IMR-90 (cell line): ENCODE measurements around the gene EGLN3. TPM values are rescaled to one million over a fixed set of nuclear protein-coding genes. Genes with fewer than 3 reads are reported as not detected.

Experiments used
- ATAC-seq: fragments of 200-7000 bp; cut with Tn5 transposase; 2 replicates; pipeline ENCODE4 v1.9.1; 2020; ENCODE audit warnings: low read depth, mild to moderate bottlenecking, moderate library complexity
- BruUV-seq: library from RNA; stranded (reverse); fragments of 400-500 nt; replicated peaks from 2 replicates; lab custom pipeline; 2021; lab: Mats Ljungman, UMichigan
- CTCF ChIA-PET: fragments of 300-600 bp; formaldehyde crosslinking; extraction: SDS; loops from one replicate; lab custom pipeline; 2021; ENCODE audit warnings: antibody characterized with exemption; lab: Yijun Ruan, JAX
- POLR2A ChIA-PET: fragments of 300-600 bp; sonication (Branson Sonifier 250); formaldehyde crosslinking; loops from one replicate; lab custom pipeline; 2022; ENCODE audit warnings: antibody characterized with exemption; ENCODE audit not compliant: unreplicated experiment; lab: Charles Lee
- DNase-seq: peaks from one replicate; pipeline ENCODE4 v3.0.0; 2013
- H2AFZ ChIP-seq: replicated peaks from 2 replicates; pipeline ENCODE3; 2013; ENCODE audit warnings: low read length, mild to moderate bottlenecking; ENCODE audit not compliant: poor library complexity
- H2AK5ac ChIP-seq: 2 replicates; pipeline ENCODE4 v1.6.1; 2013; ENCODE audit warnings: low read depth, low read length, inconsistent platforms
- H2AK9ac ChIP-seq: replicated peaks from 2 replicates; pipeline ENCODE3; 2013; ENCODE audit warnings: mild to moderate bottlenecking, low read depth, low read length, moderate library complexity; ENCODE audit not compliant: poor library complexity
- H2BK120ac ChIP-seq: 2 replicates; pipeline ENCODE4 v1.6.1; 2013; ENCODE audit warnings: low read depth, low read length, inconsistent platforms
- H2BK15ac ChIP-seq: 3 replicates; pipeline ENCODE4 v1.6.1; 2013; ENCODE audit warnings: low read depth, low read length, inconsistent platforms
- H2BK20ac ChIP-seq: 2 replicates; pipeline ENCODE4 v1.6.1; 2013; ENCODE audit warnings: low read depth, mild to moderate bottlenecking, inconsistent platforms, low read length, moderate library complexity
- H2BK5ac ChIP-seq: 2 replicates; pipeline ENCODE4 v1.6.1; 2013; ENCODE audit warnings: mild to moderate bottlenecking, low read depth, low read length, inconsistent platforms; ENCODE audit not compliant: poor library complexity, severe bottlenecking
- H3K14ac ChIP-seq: replicated peaks from 2 replicates; pipeline ENCODE4 v1.6.1; 2013; ENCODE audit warnings: low read depth, low read length, inconsistent platforms
- H3K18ac ChIP-seq: 2 replicates; pipeline ENCODE4 v1.6.1; 2013; ENCODE audit warnings: low read depth, low read length, control low read depth
- H3K23ac ChIP-seq: 2 replicates; pipeline ENCODE4 v1.6.1; 2013; ENCODE audit warnings: low read depth, low read length, inconsistent platforms
- H3K27ac ChIP-seq: 2 replicates; pipeline ENCODE4 v1.5.1; 2013; ENCODE audit warnings: mild to moderate bottlenecking, control low read depth, low read length; ENCODE audit not compliant: insufficient read depth
- H3K27me3 ChIP-seq: 2 replicates; pipeline ENCODE4 v1.6.1; 2013; ENCODE audit warnings: low read length; ENCODE audit not compliant: control insufficient read depth, insufficient read depth
- H3K36me3 ChIP-seq: 2 replicates; pipeline ENCODE4 v1.6.1; 2013; ENCODE audit warnings: low read length, mixed read lengths; ENCODE audit not compliant: control insufficient read depth, insufficient read depth
- H3K4ac ChIP-seq: 2 replicates; pipeline ENCODE4 v1.6.1; 2013; ENCODE audit warnings: low read depth, low read length, inconsistent platforms
- H3K4me1 ChIP-seq: 2 replicates; pipeline ENCODE4 v1.6.1; 2013; ENCODE audit warnings: low read length, mixed read lengths; ENCODE audit not compliant: control insufficient read depth, insufficient read depth
- H3K4me2 ChIP-seq: 2 replicates; pipeline ENCODE4 v1.6.1; 2013; ENCODE audit warnings: low read depth, mild to moderate bottlenecking, control low read depth, low read length, moderate library complexity
- H3K4me3 ChIP-seq: 2 replicates; pipeline ENCODE4 v1.5.1; 2013; ENCODE audit warnings: low read depth, mild to moderate bottlenecking, control low read depth, low read length, moderate library complexity; ENCODE audit not compliant: insufficient read depth
- H3K56ac ChIP-seq: 2 replicates; pipeline ENCODE4 v1.6.1; 2013; ENCODE audit warnings: low read length, inconsistent platforms; ENCODE audit not compliant: insufficient read depth; ENCODE audit errors: extremely low read depth
- H3K79me1 ChIP-seq, 2 experiments: 2 replicates each; pipeline ENCODE4 v1.6.1; 2013; ENCODE audit warnings: low read length in 2 of 2, inconsistent platforms in 1 of 2, low read depth in 1 of 2
- H3K9ac ChIP-seq: 2 replicates; pipeline ENCODE4 v1.6.1; 2013; ENCODE audit warnings: low read depth, low read length, control low read depth
- H3K9me1 ChIP-seq: 2 replicates; pipeline ENCODE4 v1.6.1; 2013; ENCODE audit warnings: low read length, inconsistent platforms; ENCODE audit not compliant: insufficient read depth
- H3K9me3 ChIP-seq: 2 replicates; pipeline ENCODE4 v1.6.1; 2013; ENCODE audit warnings: low read length; ENCODE audit not compliant: control insufficient read depth, insufficient read depth
- H4K20me1 ChIP-seq: 2 replicates; pipeline ENCODE4 v1.6.1; 2013; ENCODE audit warnings: low read length, inconsistent platforms; ENCODE audit not compliant: insufficient read depth
- H4K5ac ChIP-seq: 2 replicates; pipeline ENCODE4 v1.6.1; 2013; ENCODE audit warnings: mild to moderate bottlenecking, low read depth, low read length, control low read depth
- H4K8ac ChIP-seq, 2 experiments: 2 replicates each; pipeline ENCODE4 v1.6.1; 2013; ENCODE audit warnings: low read depth in 2 of 2, low read length in 2 of 2, control low read depth in 1 of 2, inconsistent platforms in 1 of 2
- H4K91ac ChIP-seq: 2 replicates; pipeline ENCODE4 v1.6.1; 2013; ENCODE audit warnings: low read depth, low read length, inconsistent platforms; ENCODE audit not compliant: insufficient read depth
- BHLHE40 ChIP-seq: fragments of 150-350 bp; IDR thresholded peaks from 2 replicates; pipeline ENCODE4 v1.6.1; 2016; ENCODE audit warnings: mild to moderate bottlenecking, low read depth, low read length
- CEBPB ChIP-seq: IDR thresholded peaks from 2 replicates; pipeline ENCODE4 v1.6.1; 2012; ENCODE audit warnings: low read depth, low read length, improper control_type of control experiment
- CHD1 ChIP-seq: IDR thresholded peaks from 2 replicates; pipeline ENCODE4 v1.6.1; 2012; ENCODE audit warnings: low read depth, low read length, improper control_type of control experiment
- CTCF ChIP-seq: conservative IDR thresholded peaks from 2 replicates; pipeline ENCODE4 v1.5.1; 2012; ENCODE audit warnings: mild to moderate bottlenecking, low read depth, low read length, improper control_type of control experiment
- FOS ChIP-seq: fragments of 150-350 bp; IDR thresholded peaks from 2 replicates; pipeline ENCODE4 v1.6.1; 2016; ENCODE audit warnings: low read depth, low read length
- MAFK ChIP-seq: IDR thresholded peaks from 2 replicates; pipeline ENCODE4 v1.6.1; 2012; ENCODE audit warnings: low read depth, low read length, improper control_type of control experiment
- MAZ ChIP-seq: IDR thresholded peaks from 2 replicates; pipeline ENCODE4 v1.6.1; 2012; ENCODE audit warnings: low read depth, mild to moderate bottlenecking, low read length, improper control_type of control experiment, moderate library complexity, borderline replicate concordance
- MXI1 ChIP-seq: IDR thresholded peaks from 2 replicates; pipeline ENCODE4 v1.6.1; 2012; ENCODE audit warnings: low read depth, mild to moderate bottlenecking, low read length, moderate library complexity, borderline replicate concordance
- NFE2L2 ChIP-seq: fragments of 150-350 bp; IDR thresholded peaks from 2 replicates; pipeline ENCODE4 v1.6.1; 2016; ENCODE audit warnings: low read depth, mild to moderate bottlenecking, low read length
- POLR2A ChIP-seq: IDR thresholded peaks from 2 replicates; pipeline ENCODE4 v1.6.1; 2012; ENCODE audit warnings: mild to moderate bottlenecking, low read depth, low read length
- RAD21 ChIP-seq: IDR thresholded peaks from 2 replicates; pipeline ENCODE4 v1.6.1; 2012; ENCODE audit warnings: low read length, improper control_type of control experiment
- RCOR1 ChIP-seq: IDR thresholded peaks from 2 replicates; pipeline ENCODE4 v1.6.1; 2012; ENCODE audit warnings: mild to moderate bottlenecking, low read length, improper control_type of control experiment; ENCODE audit not compliant: insufficient replicate concordance
- RFX5 ChIP-seq: IDR thresholded peaks from 2 replicates; pipeline ENCODE4 v1.8.0; 2012; ENCODE audit warnings: low read depth, mild to moderate bottlenecking, low read length, moderate library complexity
- SMC3 ChIP-seq: fragments of 150-350 bp; IDR thresholded peaks from 2 replicates; pipeline ENCODE4 v1.6.1; 2016; ENCODE audit warnings: low read depth, mild to moderate bottlenecking, antibody characterized with exemption, low read length, moderate library complexity
- USF2 ChIP-seq: fragments of 150-350 bp; IDR thresholded peaks from 2 replicates; pipeline ENCODE4 v1.6.1; 2017; ENCODE audit warnings: mild to moderate bottlenecking, antibody characterized with exemption, low read length, low read depth
- WGBS, 2 experiments: methylation state at CpG; one replicate each; pipeline versions ENCODE4 v1.1.5 to v1.1.7; 2013; ENCODE audit warnings: missing lambda C conversion rate in 2 of 2; ENCODE audit not compliant: insufficient read length in 1 of 2; ENCODE audit errors: extremely low coverage in 2 of 2; 5-methylcytosine and 5-hydroxymethylcytosine counted together
- dilution Hi-C: fragments of 300-500 bp; cut with HindIII; formaldehyde crosslinking; loops from one replicate; pipeline ENCODE4 v1.14.3; 2018; ENCODE audit warnings: low sequenced_read_pairs; ENCODE audit not compliant: unreplicated experiment
- in situ Hi-C: fragments of 300-500 bp; cut with MboI; formaldehyde crosslinking; loops from 3 replicates; pipeline ENCODE4 v1.14.3; 2019; ENCODE audit warnings: low sequenced_read_pairs, inconsistent platforms, mixed read lengths
- intact Hi-C: fragments of 100-400 bp; cut with micrococcal nuclease; formaldehyde crosslinking; loops from 2 replicates; pipeline ENCODE4 v1.10.0; 2022
- polyA plus RNA-seq, 3 experiments: library from polyadenylated mRNA; depleted of rRNA; stranded (reverse); fragments of >200 nt; gene quantifications; 2 replicates each; pipeline ENCODE4 v1.2.3, GENCODE V29; 2012; ENCODE audit warnings: low replicate concordance in 1 of 3
- total RNA-seq: library from RNA; depleted of rRNA; stranded (reverse); fragments of >200 nt; gene quantifications from 2 replicates; pipeline ENCODE4 v1.2.3, GENCODE V29; 2012
- TF ChIP-seq, protein P1 (sequence below): fragments of 150-350 bp; IDR thresholded peaks from 2 replicates; pipeline ENCODE4 v1.6.1; 2016; ENCODE audit warnings: low read depth, mild to moderate bottlenecking, low read length, moderate library complexity, borderline replicate concordance

Gene EGLN3
- total and polyA plus RNA-seq, 2 of the 4 experiments (the other 2 are of a cell fraction) = under 0.01 to 0.03 TPM

- H4K91ac ChIP-seq = no peak overlapping the region
- dilution Hi-C loops (no loop called here), intact Hi-C loops (no loop called here), in situ Hi-C loops (no loop called here)
- H2BK120ac ChIP-seq = no peak overlapping the region
- H2AFZ ChIP-seq = no peak overlapping the region
- H3K27ac ChIP-seq = no peak overlapping the region
- H2BK20ac ChIP-seq = no peak overlapping the region
- no peak for ATAC-seq
- H3K79me1 ChIP-seq = no peaks in the 10 kb centered on the region
- CTCF ChIA-PET = no interaction called here
- no peaks in the 10 kb centered on the region for H3K27me3 ChIP-seq
- no peak overlapping the region for H2BK5ac ChIP-seq
- no peaks in the 10 kb centered on the region; the same call in 1 of the 2 replicates for H3K4me1 ChIP-seq
- H3K18ac ChIP-seq = no peak overlapping the region
- no peak overlapping the region for H3K56ac ChIP-seq
- no peak overlapping the region for H3K4ac ChIP-seq
- no peaks in the 10 kb centered on the region for H3K9me1 ChIP-seq
- H3K9ac ChIP-seq = no peak overlapping the region
- TF ChIP-seq RCOR1 (no peak), FOS (no peak), SMC3 (no peak), CEBPB (no peak), USF2 (no peak), POLR2A (no peak), RFX5 (no peak), MAFK (no peak), RAD21 (no peak), MXI1 (no peak), MAZ (no peak), NFE2L2 (no peak), BHLHE40 (no peak), CTCF (no peak), CHD1 (no peak)
- TF ChIP-seq, protein P1, sequence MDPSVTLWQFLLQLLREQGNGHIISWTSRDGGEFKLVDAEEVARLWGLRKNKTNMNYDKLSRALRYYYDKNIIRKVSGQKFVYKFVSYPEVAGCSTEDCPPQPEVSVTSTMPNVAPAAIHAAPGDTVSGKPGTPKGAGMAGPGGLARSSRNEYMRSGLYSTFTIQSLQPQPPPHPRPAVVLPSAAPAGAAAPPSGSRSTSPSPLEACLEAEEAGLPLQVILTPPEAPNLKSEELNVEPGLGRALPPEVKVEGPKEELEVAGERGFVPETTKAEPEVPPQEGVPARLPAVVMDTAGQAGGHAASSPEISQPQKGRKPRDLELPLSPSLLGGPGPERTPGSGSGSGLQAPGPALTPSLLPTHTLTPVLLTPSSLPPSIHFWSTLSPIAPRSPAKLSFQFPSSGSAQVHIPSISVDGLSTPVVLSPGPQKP = no peak
- no peak for DNase-seq
- H4K8ac ChIP-seq = no peak overlapping the region
- no peak overlapping the region for H3K23ac ChIP-seq
- POLR2A ChIA-PET = no interaction called here
- no peak overlapping the region for H4K5ac ChIP-seq
- BruUV-seq = no TSS peak
- H3K4me2 ChIP-seq = no peak overlapping the region
- no peaks in the 10 kb centered on the region for H3K9me3 ChIP-seq
- H3K4me3 ChIP-seq = no peak overlapping the region
- no peak overlapping the region for H3K14ac ChIP-seq
- no CpG with 5 or more reads among the region's 2 CpGs for WGBS, 2 experiments
- no peak overlapping the region for H2AK5ac ChIP-seq
- no peak overlapping the region for H2BK15ac ChIP-seq
- H4K20me1 ChIP-seq = no peaks in the 10 kb centered on the region
- no peaks in the 10 kb centered on the region for H3K36me3 ChIP-seq
- H2AK9ac ChIP-seq = no peak overlapping the region
These were observed 21.0 kb downstream of the EGLN3 start for GRCh38 chr14:33929799-33930408.
